GM12878 (cell line): ENCODE measurements around the gene COG4. TPM values are rescaled to one million over a fixed set of nuclear protein-coding genes. Genes with fewer than 3 reads are reported as not detected.
A peak's percentile ranks its signal among the peaks of the same experiment; 100 is the strongest.

ENCODE experiments used
- CBFB ChIP-seq: IDR thresholded peaks from 2 replicates; pipeline ENCODE4 v1.6.1; 2016; ENCODE audit warnings: antibody characterized with exemption, low read depth
- DPF2 ChIP-seq: fragments of 450-650 bp; IDR thresholded peaks from 2 replicates; pipeline ENCODE4 v1.6.1; 2017; ENCODE audit warnings: mild to moderate bottlenecking
- E2F4 ChIP-seq: IDR thresholded peaks from 2 replicates; pipeline ENCODE4 v1.6.1; 2012; ENCODE audit warnings: low read depth, low read length, improper control_type of control experiment
- EED ChIP-seq: sonication (generic); IDR thresholded peaks from 2 replicates; pipeline ENCODE4 v1.6.1; 2016; ENCODE audit warnings: antibody characterized with exemption, low read depth
- HDGF ChIP-seq: fragments of 450-650 bp; IDR thresholded peaks from 2 replicates; pipeline ENCODE4 v1.6.1; 2016; ENCODE audit warnings: antibody characterized with exemption
- IRF4 ChIP-seq: IDR thresholded peaks from 2 replicates; pipeline ENCODE4 v1.6.1; 2011; ENCODE audit warnings: low read depth, low read length
- JUNB ChIP-seq: IDR thresholded peaks from 2 replicates; pipeline ENCODE4 v1.6.1; 2016; ENCODE audit warnings: antibody characterized with exemption, mild to moderate bottlenecking
- JUND ChIP-seq: IDR thresholded peaks from 2 replicates; pipeline ENCODE4 v1.6.1; 2012; ENCODE audit warnings: low read depth, mild to moderate bottlenecking, low read length, improper control_type of control experiment, moderate library complexity
- KLF5 ChIP-seq: fragments of 450-650 bp; IDR thresholded peaks from 2 replicates; pipeline ENCODE4 v1.6.1; 2014; ENCODE audit warnings: mild to moderate bottlenecking; ENCODE audit not compliant: partially characterized antibody
- MAX ChIP-seq: IDR thresholded peaks from 2 replicates; pipeline ENCODE4 v1.6.1; 2012; ENCODE audit warnings: low read depth, low read length, improper control_type of control experiment
- MLLT1 ChIP-seq: fragments of 450-650 bp; IDR thresholded peaks from 2 replicates; pipeline ENCODE4 v1.6.1; 2016; ENCODE audit warnings: mild to moderate bottlenecking
- MTA2 ChIP-seq: fragments of 450-650 bp; IDR thresholded peaks from 2 replicates; pipeline ENCODE4 v1.6.1; 2016; ENCODE audit warnings: low read depth, mild to moderate bottlenecking, moderate library complexity
- MTA3 ChIP-seq: IDR thresholded peaks from 2 replicates; pipeline ENCODE4 v1.6.1; 2012; ENCODE audit warnings: low read length, inconsistent platforms, borderline replicate concordance
- NR2C2 ChIP-seq: IDR thresholded peaks from 2 replicates; pipeline ENCODE4 v1.6.1; 2011; ENCODE audit warnings: borderline replicate concordance, low read depth; ENCODE audit not compliant: control insufficient read depth, insufficient read length
- POLR2A ChIP-seq: IDR thresholded peaks from 2 replicates; pipeline ENCODE4 v1.6.1; 2011; ENCODE audit warnings: low read depth, mild to moderate bottlenecking, low read length
- POU2F2 ChIP-seq: IDR thresholded peaks from 3 replicates; pipeline ENCODE4 v1.6.1; 2011; ENCODE audit warnings: low read depth, mild to moderate bottlenecking, low read length, borderline replicate concordance
- SMAD5 ChIP-seq: IDR thresholded peaks from 2 replicates; pipeline ENCODE4 v1.6.1; 2016; ENCODE audit warnings: antibody characterized with exemption, low read depth
- SMARCA5 ChIP-seq: fragments of 450-650 bp; IDR thresholded peaks from 2 replicates; pipeline ENCODE4 v1.6.1; 2017; ENCODE audit warnings: mild to moderate bottlenecking
- SMC3 ChIP-seq: IDR thresholded peaks from 2 replicates; pipeline ENCODE4 v1.6.1; 2011; ENCODE audit warnings: low read length, improper control_type of control experiment, borderline replicate concordance
- SPI1 ChIP-seq: IDR thresholded peaks from 2 replicates; pipeline ENCODE4 v1.6.1; 2011; ENCODE audit warnings: low read depth, mild to moderate bottlenecking, low read length, moderate library complexity, borderline replicate concordance; ENCODE audit not compliant: insufficient read depth
- SUPT20H ChIP-seq: IDR thresholded peaks from 2 replicates; pipeline ENCODE4 v1.6.1; 2011; ENCODE audit warnings: low read depth, mild to moderate bottlenecking, low read length, moderate library complexity, borderline replicate concordance; ENCODE audit not compliant: control insufficient read depth
- TARDBP ChIP-seq: IDR thresholded peaks from 2 replicates; pipeline ENCODE4 v1.6.1; 2016; ENCODE audit warnings: borderline replicate concordance
- TCF3 ChIP-seq: IDR thresholded peaks from 2 replicates; pipeline ENCODE4 v1.6.1; 2012; ENCODE audit warnings: low read depth, mild to moderate bottlenecking, low read length, borderline replicate concordance; ENCODE audit not compliant: insufficient read depth
- ZBTB11 ChIP-seq: fragments of 450-650 bp; formaldehyde crosslinking; IDR thresholded peaks from 2 replicates; pipeline ENCODE4 v1.5.0; 2022; ENCODE audit warnings: mild to moderate bottlenecking, missing genetic modification characterization
- ZNF274 ChIP-seq: IDR thresholded peaks from one replicate; pipeline ENCODE4 v1.8.0; 2011; ENCODE audit not compliant: insufficient read length, insufficient read depth
- ZSCAN29 ChIP-seq: fragments of 450-650 bp; IDR thresholded peaks from 2 replicates; pipeline ENCODE4 v1.6.1; 2017; ENCODE audit warnings: mild to moderate bottlenecking, moderate library complexity
- polyA plus RNA-seq, 11 experiments: library from polyadenylated mRNA; depleted of rRNA in 4 of 11; unstranded in 6 of 11; stranded (reverse) in 5 of 11; fragments of >200 nt; fragmentation: Nextera tagmentation in 4 of 11; fragmentation: Illumina TruSeq in 1 of 11; extraction: Ambion mirVana in 4 of 11; extraction: Trizol in 1 of 11; gene quantifications; 1 replicate in 1 of 11; 2 replicates in 10 of 11; pipeline versions ENCODE4 v1.2.1 to v1.2.3, GENCODE V29; 2011 to 2016; ENCODE audit warnings: inconsistent platforms in 2 of 11, missing spikeins in 2 of 11, low read depth in 1 of 11
- total RNA-seq, 4 experiments: library from RNA; depleted of rRNA in 3 of 4; stranded (reverse); fragments of >200 nt in 3 of 4; fragmentation: Illumina TruSeq in 1 of 4; extraction: Trizol in 1 of 4; gene quantifications; 2 replicates each; pipeline versions ENCODE4 v1.2.1 to v1.2.3, GENCODE V29; 2013 to 2021

The COG4 gene
- total and polyA plus RNA-seq, 10 of the 15 experiments (the other 5 are each of a cell fraction or from before 2014, with no cell fraction given): 7.0 to 57.7 (median 33.0) TPM

- TF ChIP-seq E2F4 (no peak), POLR2A (no peak), NR2C2 (no peak), SMAD5 (no peak), ZSCAN29 (no peak), MTA3 (no peak), JUNB (no peak), DPF2 (0 out of 2 replicates have a peak, but pooled peaks have one; percentile 46), SPI1 (peak; percentile 88), MTA2 (no peak; the same call in 1 of the 2 replicates), SUPT20H (no peak), HDGF (0 out of 2 replicates have a peak, but pooled peaks have one; percentile 52), MLLT1 (peak; percentile 68; the same call in 1 of the 2 replicates), KLF5 (no peak), IRF4 (peak; percentile 53; the same call in 1 of the 2 replicates), CBFB (no peak), SMARCA5 (no peak), SMC3 (no peak), POU2F2 (no peak; the same call in 2 of the 3 replicates), TCF3 (peak; percentile 79), MAX (no peak), TARDBP (no peak), JUND (no peak), ZNF274 (no peak), ZBTB11 (no peak), EED (peak; percentile 96)
These were observed 90.5 kb downstream of the COG4 start (continued) for GRCh38 chr16:70432723-70433457.
